ENCODE data around the gene FGF4.

Gene FGF4

GRCh38 chr11:69729252-69729651 lies 45.9 kb downstream of the FGF4 start:
- no peak overlapping the region for H3K4me3 ChIP-seq (ENCODE audit: low read depth, low read length)
- TF ChIP-seq, protein P1, sequence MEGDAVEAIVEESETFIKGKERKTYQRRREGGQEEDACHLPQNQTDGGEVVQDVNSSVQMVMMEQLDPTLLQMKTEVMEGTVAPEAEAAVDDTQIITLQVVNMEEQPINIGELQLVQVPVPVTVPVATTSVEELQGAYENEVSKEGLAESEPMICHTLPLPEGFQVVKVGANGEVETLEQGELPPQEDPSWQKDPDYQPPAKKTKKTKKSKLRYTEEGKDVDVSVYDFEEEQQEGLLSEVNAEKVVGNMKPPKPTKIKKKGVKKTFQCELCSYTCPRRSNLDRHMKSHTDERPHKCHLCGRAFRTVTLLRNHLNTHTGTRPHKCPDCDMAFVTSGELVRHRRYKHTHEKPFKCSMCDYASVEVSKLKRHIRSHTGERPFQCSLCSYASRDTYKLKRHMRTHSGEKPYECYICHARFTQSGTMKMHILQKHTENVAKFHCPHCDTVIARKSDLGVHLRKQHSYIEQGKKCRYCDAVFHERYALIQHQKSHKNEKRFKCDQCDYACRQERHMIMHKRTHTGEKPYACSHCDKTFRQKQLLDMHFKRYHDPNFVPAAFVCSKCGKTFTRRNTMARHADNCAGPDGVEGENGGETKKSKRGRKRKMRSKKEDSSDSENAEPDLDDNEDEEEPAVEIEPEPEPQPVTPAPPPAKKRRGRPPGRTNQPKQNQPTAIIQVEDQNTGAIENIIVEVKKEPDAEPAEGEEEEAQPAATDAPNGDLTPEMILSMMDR (IDR thresholded peaks at IDR 0.05; ENCODE audit: borderline replicate concordance, insufficient read depth, low read depth, low read length) = no peak

DNA sequence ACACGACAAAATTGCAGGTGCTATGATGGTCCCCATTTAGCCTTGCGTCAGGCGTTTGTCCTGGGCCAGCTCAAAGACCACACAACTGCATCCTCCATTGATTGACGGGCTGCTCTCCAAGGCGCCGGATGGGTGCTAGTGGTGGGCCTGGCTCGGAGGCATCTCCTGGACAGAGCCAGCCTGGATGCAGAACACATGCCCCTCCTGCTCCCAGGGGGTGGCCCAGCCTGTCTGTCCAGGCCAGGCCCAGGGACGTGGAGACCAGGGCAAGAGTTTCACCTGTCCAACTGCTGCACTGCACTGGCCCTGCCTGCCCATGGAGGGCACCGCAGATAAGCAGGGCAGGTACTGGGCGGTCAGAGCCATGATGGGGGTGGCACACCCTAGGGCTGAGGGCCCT lies 47.9 kb downstream of the FGF4 start:
- no peak overlapping the region for H3K4me3 ChIP-seq (ENCODE audit: low read depth, low read length)
- TF ChIP-seq, protein P1 (IDR thresholded peaks at IDR 0.05; ENCODE audit: borderline replicate concordance, insufficient read depth, low read depth, low read length) = no peak

DNA sequence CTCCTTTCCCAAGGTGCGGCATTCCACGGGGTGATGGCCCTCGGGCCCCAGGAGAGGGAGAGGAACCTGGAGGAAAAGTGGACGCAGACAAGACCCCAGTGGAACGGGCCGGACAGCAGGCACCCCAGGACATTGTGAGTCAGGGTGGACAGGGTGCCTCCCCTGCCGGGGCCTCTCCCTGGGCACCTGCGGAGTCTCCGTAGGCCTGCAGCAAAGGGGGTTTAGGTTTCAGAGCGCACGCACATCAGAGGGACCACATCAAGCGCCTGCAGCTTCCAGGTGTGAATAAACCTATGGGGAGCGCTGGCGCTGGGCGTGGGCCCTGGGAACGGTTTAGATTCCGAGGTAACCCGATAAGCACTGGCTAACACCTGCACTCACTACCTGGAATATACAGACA lies 48.7 kb downstream of the FGF4 start:
- TF ChIP-seq, protein P1 (IDR thresholded peaks at IDR 0.05; ENCODE audit: borderline replicate concordance, insufficient read depth, low read depth, low read length) = no peak
- H3K4me3 ChIP-seq (ENCODE audit: low read depth, low read length) = no peak overlapping the region

DNA sequence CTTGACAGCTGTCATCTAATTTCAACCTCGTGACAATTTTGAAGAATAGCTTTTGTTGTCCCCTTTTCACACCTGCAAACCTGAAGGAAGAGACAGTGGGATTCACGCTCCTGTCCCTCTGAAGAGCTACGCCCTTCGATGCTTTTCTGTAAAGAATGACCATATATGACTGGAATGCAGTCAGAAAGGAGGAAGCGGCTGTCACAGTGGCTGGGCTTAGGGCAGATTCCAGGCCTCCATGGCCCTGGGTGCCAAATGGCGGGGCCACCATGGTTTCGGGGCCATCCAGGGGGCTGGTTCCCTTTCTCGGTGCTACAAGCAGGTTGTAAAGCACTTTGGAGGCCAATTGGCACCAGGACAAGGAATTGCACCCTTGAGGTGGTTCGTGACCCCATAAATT lies 49.1 kb downstream of the FGF4 start:
- TF ChIP-seq, protein P1 (IDR thresholded peaks at IDR 0.05; ENCODE audit: borderline replicate concordance, insufficient read depth, low read depth, low read length) = no peak
- H3K4me3 ChIP-seq (ENCODE audit: low read depth, low read length) = no peak overlapping the region

DNA sequence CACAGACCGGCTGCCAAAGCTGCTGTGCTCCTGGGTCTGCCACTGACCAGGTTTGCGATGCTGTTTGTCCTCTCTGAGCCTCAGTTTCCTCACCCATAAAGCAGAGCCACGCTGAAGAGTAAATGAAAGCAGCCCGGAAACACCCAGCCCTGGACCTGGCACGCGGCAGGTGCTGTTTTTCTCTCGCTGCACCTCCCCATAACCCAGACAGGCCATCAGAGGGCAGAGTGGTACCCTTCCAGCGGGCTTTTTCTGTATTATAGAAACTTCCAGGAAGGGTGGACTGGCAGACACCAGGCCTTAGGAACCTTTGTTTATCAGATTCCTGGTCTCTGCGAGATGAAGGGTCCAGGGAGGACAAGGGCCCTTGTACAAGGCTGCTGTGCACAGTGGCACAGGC lies 53.4 kb downstream of the FGF4 start:
- TF ChIP-seq, protein P1 (IDR thresholded peaks at IDR 0.05; ENCODE audit: borderline replicate concordance, insufficient read depth, low read depth, low read length) = no peak
- H3K4me3 ChIP-seq (ENCODE audit: low read depth, low read length) = no peak overlapping the region

DNA sequence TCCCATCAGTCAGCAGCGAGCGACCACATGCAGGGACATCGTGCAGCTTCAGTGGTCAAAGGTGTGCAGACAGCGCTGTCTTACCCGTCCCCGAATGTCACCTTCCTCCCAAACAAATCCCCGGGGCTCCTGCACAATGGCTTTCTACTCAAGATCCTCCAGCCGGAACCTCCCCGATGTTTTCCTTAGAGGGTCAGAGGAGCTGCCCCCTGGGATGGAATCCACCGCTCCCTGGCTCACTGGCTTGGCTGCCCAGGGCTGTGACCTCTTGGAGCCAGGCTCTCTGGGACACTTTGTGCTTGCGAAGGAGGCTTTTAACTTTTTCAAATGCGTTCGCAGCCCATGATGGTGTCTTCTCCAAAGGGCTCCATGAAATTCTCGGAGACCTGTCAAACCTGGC lies 54.0 kb downstream of the FGF4 start:
- TF ChIP-seq, protein P1 (IDR thresholded peaks at IDR 0.05; ENCODE audit: borderline replicate concordance, insufficient read depth, low read depth, low read length) = no peak
- no peak overlapping the region for H3K4me3 ChIP-seq (ENCODE audit: low read depth, low read length)
